Activated naive CD4-positive, alpha-beta T cell treated with anti-CD3 and anti-CD28 coated beads, Interleukin-2, amount 50 U/mL, for 16 hours (primary cell): ENCODE measurements around the gene AFG1L.
A peak's percentile ranks its signal among the peaks of the same experiment; 100 is the strongest.
"Not testable (repeated sequence)": the region's sequence is repeated elsewhere in the genome, so short reads cannot be mapped to it uniquely, and the experiment has no call there.

Experiments used
- DNase-seq: peaks from one replicate; pipeline ENCODE4 v3.0.0-alpha.2; 2020

AFG1L gene

DNA sequence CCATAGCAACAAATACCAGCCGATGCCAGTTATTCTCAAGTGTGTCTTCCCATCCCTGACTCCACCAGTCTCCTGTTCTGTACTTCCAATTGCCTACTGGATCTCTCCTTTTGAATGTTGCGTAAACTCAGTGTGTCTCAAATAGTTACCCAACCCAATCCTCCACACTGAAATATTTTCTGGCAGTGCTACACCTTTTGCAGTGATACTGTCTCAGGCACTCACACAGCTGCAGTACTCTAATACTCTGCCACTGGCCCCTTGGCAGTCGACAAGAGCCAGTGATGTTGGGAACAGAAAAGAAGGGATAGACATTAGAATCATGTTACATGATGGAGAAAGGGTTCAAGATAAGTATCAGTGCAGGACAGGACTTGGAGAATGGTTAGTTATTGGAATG is 234.0 kb downstream of the AFG1L start:
- DNase-seq, result no peak

DNA sequence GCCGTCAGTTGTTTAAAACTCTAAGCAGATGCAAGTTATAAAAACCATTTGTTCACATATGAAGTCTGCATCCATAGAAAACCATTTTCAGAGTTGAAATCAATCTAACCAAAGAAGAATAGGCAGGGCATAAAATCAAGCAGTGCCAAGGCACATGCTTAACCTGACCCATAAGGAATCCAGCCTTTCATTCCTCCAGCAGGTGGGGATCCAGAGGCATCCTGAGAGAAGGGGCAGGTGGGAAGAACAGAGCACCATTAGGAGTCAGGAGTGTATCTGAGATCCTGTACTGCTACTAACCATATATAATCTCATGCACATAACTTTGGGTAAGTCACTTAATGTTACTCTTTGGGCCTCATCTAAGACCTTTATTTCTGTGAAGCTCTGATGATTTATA is 236.5 kb downstream of the AFG1L start:
- no peak for DNase-seq

DNA sequence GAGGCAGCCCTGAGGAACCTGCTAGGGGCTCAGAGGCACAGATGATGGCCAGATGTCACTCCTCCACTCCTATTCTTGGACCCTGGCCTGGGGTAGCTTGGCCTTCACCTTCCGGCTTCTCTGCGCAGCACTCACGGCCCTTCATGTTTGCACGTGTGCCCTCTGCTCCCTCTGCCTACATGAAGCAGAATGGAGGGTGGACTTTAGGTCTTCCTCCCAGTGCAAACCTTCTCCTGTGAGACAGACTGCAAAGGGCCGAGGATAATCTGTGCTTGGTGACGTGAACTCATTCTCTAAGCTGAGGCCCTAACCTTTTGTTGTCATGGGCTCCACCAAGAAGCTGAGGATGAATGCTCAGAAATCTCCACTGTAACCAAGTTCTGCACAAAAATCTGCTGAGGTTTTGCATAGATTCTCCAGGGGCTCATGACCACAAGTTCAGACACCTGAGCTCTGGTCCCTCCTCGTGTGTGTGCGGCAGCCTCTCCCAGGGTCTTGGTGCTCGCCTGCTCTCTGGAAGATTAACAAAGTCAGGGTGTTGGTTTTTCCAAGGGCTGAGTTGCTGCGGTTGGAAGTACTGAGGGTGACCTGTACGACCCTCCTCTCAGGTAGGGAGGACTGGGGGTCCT is 240.4 kb downstream of the AFG1L start:
- DNase-seq, result no peak

DNA sequence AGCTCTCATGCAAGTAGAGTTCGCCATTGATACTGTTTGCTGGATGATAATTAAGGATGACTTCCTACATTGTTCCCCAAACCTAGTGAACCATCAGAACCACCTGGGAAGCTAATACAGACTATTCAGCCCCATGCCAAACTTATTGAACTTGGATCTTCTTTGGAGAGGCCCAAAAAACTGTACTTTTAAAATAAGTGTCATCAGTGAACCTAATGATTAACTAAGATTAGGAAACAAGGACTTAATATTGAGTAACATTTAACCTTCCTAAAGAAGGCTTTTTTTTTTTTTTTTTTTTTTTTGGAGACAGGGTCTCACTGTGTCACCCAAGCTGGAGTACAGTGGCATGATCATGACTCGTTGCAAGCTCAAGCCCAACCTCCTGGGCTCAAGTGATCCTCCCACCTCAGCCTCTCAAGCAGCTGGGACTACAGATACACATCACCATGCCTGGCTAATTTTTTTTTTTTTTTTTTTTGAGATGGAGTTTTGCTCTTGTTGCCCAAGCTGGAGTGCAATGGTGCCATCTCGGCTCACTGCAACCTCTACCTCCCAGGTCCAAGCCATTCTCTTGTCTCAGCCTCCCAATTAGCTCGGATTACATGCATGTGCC is 241.2 kb downstream of the AFG1L start:
- DNase-seq, result not testable (repeated sequence)

DNA sequence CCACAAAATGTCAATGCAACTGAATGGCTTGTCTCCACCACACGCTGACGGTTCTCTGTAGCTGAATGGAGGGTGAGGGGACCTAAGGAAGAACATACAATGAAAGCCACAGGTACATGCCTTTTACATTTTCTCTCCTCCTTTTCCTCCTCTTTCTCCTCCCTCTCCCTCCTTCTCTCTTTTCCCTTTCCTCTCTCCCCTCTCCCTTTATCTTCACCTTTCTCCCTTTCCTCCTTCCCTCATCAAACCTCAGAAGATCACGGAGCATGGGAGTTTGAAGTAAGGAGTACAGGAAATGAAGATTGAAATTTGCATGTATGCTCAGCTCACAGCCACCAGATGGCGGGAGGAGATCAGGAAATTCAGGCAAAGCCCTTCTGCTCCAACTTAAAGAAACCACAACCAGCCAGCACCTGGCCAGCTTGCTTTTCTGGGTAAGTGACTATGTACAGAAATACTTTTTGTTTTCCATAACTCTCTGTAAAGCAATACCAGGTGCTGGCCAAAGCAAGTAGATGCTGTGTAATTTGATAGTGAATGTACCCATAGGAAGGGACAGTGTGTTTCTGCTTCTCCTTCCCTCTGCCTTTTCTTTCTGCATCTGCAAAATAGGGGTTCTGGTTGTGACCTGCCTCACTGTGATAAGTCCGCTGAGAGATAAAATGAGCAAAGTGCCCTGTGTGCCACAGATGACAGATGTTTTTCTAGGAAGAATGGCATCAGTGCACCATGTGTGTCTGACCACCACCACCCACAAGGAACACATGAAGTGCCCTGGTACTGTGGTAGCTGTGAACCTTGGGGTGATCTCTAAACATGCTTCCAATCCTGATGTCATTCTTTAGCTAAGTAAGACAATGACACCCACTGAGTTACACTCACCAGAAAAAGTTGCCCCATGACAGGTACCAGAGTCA is 247.2 kb downstream of the AFG1L start:
- DNase-seq, result peak; percentile 67

DNA sequence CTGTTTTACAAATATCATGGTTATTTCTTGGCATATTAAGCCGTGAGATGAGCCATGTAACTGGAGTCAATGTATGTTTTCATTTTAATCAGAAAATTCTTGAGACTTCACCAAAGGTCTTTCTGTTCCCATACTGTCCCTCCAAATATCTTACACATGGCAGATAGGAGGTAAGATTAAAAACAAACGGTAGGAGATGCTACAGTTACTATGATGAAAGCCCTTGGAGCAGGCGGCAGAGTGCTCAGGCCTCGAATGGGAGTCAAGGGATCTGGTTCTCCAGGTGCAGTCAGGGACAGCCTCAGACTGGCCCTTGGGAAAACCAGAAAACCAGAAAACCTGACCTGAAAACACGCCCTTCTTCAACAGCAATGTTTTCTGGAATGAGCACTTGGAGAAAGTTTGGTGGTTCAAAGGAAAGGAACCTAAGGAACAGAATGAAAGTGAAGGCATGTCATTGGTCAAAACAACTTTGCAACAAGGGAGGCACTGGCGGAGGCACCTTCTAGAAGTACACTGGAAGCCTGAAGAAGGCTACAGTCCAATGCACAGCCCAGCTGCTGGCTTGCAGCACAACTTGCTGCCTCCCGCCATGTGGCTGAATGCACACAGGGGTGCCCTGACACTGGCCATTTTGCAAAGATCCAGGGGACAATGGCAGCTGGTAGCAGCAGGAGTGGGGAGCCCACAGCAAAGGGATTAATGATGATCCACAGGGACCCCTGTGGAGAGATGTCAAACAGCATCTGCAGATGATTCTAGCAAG is 248.5 kb downstream of the AFG1L start:
- no peak for DNase-seq

DNA sequence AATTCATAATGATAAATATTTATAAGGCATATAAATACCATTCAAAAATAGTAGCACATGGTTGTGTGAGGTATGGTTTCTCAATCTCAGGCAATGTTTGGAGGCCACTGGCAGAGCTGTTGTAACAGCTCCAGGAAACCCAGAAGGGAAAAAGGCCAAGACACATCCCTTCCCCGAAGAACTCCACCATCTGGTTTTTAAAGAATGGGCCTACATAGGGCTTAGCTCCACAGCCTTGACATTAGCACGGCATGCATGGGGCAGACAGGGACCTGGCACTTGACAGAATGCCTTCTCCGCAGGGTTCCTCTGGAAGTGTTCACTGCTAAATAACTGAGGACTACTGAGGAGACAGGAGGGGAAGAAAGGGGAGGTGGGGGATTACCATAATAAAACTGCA is 249.8 kb downstream of the AFG1L start:
- no peak for DNase-seq

DNA sequence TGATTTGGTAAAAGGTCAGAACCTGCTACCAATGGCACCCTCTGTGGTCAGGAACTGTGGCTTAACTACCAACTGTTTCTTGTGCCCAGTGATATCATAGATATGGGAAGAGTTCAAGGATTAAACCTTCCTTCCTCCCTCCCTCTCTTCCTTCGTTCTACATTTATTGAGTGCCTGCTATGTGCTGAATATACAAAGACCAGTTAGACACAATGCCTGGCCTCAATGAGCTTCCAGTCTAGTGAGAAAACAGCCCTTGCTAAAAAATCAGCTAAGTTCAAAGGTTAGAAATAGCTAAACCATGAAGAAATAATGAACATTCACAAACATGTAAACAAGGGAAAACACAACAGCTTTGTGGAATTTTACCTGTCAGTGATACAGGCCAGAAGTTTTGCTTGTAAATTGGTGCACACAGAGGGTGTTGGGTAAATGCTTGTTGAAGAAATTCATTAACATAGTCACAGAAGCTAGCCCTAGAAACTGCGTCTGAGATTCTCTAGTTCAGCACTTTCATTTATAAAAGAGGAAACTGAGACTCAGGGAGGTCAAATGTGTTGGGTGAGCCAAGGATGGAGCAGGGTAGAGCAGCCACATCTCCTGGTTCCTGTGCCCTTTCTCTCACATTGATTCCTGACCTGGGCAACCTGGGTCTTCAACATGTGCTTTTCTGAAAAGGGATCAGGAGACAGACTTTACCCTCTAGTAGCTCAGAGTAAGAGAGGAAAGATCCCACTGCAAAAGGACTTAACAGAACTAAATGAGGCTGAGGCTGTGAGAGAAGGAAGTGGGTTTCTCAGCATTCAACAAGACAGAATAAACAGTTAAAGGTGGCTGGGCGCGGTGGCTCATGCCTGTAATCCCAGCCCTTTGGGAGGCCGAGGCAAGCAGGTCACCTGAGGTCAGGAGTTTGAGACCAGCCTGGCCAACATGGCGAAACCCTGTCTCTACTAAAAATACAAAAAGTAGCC is 251.5 kb downstream of the AFG1L start:
- DNase-seq, result no peak

DNA sequence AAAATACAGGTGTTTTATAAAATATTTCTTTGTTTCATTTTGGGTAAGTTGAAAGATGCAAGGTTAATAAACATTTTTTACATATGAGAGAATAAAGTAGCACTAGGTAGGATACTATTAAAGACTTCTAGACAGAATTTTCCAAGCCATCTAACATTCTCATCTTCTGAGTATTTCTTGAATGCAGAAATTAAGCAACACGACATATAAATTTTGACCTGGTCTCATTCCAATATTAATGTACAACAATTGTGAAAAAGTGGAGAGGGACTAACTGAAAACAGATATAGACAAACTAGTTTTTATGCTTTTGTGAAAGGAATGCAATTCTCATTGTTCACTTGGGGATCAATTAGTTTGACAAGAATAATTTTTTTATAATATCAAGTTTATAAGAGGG is 254.4 kb downstream of the AFG1L start:
- DNase-seq, result no peak

DNA sequence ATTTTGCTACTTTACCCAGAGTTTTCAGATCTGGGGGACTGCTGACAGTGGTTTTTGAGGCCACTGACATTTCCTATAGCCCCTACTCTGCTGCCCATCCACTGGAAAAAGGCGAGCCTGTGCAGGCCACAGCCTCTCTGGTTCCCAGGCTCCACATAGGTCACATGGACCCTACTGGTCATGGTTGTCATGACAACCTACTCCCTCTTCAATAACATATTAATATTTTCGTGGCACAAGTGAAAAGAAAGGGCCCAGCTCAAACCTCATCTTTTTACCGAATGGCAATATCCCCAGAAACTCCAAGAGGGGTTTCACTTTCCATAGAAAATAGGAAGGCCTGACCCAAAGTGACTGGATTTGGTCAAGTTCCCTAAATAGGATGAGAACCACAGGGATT is 254.9 kb downstream of the AFG1L start:
- no peak for DNase-seq

DNA sequence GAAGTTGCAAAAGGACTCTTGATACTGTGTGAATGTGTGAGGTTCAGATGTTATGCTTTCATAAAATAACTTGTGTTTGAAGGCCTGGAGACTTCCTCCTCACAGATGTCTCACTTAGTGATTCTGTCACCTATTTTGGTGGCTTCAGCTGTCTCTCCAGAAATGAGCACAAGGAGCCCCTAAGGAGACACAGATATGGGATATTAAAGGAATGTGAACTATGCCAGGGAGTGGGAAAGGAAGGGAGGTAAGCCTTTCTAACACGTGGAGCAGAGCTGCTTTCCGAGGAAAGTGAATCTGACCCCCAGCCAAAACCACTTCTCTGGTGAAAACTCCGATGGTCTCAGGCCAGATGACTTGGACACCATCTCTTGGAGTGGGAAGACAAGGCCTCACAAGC is 255.4 kb downstream of the AFG1L start:
- no peak for DNase-seq

DNA sequence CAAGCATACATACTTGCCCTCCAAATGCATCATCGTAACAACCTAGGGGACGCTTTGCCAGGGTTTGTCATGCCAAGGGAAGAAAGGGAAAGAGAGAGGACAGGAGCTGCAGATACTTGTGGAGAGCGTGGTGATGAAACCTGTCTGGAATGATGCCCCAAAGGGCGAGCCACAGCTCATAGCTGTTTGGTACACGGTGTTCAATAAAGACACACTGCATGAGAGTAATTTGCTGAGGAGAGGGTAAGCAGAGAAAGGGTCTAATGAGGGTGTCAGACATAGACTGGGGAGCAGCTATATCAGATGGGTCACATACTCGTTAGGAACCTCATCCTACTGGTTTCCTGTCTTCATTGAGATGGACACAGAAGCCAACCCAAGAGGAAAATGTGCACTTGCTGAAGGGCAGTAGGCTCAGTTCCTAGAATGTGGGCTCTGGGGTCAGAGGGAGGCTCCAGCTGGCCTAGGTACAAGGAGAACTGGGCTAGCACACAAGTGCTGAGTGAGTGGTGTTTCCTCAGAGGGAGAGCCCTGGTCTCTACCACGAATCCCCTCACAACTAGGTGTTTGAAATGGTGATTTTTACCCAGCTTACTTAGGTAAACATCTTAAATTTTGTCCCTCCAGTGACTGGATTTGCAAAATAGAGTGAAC is 260.7 kb downstream of the AFG1L start:
- DNase-seq, result no peak

DNA sequence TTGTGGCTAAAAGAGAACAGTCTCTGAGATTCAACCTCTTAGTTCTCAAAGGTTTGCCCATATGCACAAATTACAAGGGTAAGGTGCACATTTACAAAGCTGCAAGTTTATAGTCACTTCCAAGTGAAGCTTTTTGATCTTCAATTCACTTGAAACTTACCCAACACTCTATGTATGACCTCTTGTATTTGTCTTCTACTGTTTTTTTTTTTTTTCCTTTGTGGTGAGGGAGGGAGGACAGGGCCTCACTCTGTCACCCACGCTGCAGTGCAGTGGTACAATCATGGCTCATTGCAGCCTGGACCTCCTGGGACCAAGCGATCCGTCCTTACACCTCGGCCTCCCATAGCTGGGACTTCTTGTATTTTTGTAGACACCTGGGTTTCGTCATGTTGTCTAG is 261.4 kb downstream of the AFG1L start:
- DNase-seq, result no peak

DNA sequence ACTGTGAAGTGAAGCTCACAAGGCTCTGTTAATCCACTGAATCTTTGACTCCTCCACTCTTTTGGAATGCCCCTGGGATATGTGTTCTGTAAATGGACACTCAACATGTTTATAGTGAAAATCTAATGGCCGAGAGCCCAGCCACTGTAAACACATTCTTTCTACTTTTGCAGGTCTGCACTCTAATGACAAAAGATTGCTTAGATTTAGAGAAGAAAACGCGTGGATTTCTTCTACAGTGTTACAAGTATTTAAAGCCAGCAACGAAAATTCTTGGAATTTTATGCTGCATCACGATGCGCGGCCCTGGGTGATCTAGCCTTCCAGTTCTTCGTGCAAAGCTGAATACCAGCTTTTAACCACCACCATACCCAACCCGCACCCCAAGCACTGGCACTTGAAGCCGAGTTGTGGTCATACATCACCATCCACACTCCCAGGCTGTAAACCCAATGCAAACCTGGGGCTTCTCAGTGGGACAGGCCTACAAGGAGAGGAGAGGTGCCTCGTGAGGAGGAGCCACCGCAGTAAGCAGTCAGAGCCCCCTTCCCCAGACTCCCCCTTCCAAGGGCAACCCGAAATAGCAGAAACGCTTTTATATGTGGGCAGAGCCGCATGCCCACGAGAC is 262.1 kb downstream of the AFG1L start:
- DNase-seq, result no peak

DNA sequence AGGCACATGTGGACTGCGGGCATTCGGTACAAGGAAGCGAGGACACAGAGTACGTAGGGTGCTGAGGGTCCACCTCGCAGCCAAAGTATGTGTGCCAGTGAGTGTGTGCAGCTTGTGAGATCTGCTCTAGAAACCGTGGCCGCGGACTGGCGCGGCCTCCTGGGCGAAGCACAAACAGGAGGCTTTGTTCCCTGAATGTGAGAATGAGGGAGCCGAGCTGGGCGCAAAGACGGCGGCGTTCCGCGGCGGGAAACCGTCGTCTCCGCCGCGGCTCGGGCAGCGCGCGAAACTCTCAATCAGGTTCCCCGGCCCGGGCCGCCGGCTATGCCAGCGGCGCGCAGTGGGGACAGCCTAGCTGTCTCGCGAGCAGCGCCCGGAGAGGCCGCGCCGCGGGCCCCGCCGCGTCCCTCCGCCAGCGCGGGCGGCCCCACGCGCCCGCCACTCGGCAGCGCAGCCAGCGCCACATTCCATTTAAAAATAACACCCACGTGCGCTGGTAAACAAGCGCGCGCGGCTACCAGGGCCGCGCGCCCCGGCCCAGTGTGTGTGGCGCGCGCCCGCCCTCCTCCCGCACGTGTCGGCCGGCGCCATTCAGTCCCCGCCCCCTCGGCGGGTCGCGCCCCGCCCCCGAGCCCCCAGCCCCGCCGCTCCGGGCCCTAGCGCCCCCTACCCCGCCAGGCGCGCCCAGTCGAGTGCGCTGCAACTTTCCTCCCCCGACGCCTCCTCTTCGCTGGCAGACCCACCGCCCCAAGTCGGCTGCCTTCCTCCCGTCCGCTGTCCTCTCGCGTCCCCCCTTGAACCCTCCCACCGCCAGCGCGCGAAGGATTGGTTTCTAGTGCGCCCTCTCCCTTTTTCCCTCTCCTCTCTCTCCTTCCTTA is 262.9 kb downstream of the AFG1L start:
- DNase-seq, result peak; percentile 81

DNA sequence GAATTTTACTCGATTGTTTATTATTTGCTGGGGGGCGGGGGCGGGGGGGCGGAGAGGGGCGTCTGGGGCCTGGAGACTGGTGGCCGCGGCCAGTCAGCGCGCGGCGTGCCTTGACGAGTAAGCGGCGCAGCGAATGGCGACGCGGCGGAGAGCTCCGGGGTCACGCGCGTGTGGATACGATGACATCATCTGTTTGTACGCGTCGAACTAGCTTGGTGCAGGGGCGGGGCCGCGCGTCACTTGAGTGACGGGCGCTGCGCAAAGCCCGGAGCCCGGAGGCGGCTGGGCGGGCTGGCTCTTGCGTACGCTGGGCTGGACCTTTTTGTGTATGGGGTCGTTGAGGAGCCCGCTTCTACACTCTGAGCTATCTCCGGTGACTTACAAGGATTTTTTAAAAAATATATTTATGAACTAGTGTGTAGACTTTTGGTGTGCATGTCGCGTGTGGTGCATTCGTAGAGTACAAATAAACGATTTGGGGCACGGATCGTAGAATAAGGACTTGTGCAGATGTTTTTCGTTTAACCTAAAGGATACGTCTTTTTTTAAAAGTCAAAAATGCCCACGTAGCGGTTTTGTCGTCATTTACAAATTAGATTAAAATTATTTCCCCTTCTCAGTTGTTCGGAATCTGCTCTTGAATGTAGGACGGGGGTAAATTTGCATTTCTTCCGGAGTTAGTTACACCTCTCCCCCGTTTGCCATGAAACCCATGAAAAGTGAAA is 263.7 kb downstream of the AFG1L start:
- peak; percentile 97 for DNase-seq

DNA sequence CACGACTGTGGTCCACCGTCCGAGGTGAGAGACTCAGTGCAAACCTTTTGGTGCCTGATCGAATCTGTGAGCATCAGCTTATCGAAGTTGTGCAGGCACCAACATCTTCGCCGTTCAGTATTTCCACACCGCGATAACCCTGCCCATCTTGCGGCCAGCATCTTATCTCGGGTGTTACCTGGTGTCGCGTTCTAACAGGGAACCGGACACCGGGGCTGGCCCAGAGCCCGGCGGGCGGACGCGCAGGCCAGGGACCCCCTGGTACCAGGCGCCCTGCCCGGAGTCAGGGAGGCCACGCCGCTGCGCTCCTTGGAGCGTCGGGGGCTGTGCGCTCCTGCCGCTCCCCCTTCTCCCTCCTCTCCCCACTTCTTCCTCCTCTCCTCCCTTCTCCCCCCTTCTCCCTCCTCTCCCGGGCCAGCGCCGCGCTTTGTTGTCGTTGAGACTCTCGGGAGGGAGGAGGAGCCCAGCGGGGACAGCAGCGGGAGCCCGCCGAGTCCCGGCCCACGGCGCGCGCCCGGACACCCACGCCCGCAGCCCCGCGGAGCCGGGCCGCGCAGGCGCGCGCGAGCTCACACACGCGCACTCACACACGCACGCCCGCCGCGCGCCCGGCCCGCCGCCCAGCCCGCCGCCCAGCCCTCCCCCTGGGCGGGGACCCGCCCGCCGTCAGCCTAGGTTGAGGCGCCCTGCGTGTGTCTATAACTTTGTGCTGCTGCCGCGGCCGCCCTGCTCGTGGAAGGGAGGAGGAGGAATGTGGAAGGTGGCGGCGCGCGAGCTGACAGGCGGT is 264.4 kb downstream of the AFG1L start:
- DNase-seq, result peak; percentile 89

DNA sequence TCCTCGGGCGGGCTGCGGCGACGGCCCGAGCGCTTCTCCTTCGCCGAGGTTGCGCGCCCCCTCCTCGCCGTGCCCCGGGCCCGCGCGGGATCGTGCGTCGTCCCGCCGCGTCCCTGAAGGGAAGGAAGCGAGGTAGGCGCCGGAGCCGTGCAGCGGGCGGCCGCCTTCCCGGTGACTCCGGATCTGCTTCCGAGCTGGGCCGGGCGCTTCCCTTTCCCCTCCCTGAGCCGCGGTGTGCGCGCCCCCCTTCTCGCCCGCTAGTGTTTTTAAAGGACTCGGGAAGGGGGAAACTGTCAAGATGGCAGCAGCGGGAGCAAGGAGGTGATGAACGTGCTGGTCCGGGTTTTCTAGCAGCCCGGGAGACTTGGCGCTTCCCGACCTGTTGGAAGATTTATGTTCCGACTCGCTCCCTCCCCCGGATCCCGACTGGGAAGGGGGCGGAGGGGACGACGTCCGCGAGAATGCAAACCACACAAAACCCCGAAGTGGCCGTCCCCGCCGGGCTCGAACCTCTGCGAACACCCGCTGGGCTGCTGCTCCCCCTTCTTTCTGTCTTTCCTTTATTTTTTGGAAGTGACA is 265.1 kb downstream of the AFG1L start:
- peak; percentile 29 for DNase-seq
